ENCODE data around the gene MPC1.
A peak's percentile ranks its signal among the peaks of the same experiment; 100 is the strongest.
"Not testable (repeated sequence)": the region's sequence is repeated elsewhere in the genome, so short reads cannot be mapped to it uniquely, and the experiment has no call there.

Gene MPC1

GRCh38 chr6:166388290-166389004 is 5.7 kb upstream of the MPC1 start:
- no peak overlapping the region for H3K4me3 ChIP-seq (ENCODE audit: low read depth in 1 of 2, low read length in 2 of 2)
- no peaks in the 10 kb centered on the region for H3K4me1 ChIP-seq (ENCODE audit: control insufficient read depth in 1 of 2, insufficient read depth in 2 of 2, low read length in 2 of 2)
- H3K27me3 ChIP-seq (ENCODE audit: low read depth, low read length) = no peaks in the 10 kb centered on the region
- H3K27ac ChIP-seq (ENCODE audit: low read length) = no peak overlapping the region
- H3K36me3 ChIP-seq (ENCODE audit: control insufficient read depth in 1 of 2, insufficient read depth in 2 of 2, low read length in 2 of 2) = no peaks in the 10 kb centered on the region
- H3K9me3 ChIP-seq (ENCODE audit: control insufficient read depth in 1 of 2, low read length in 2 of 2) = no peaks in the 10 kb centered on the region

GRCh38 chr6:166387642-166388289 is 5.0 kb upstream of the MPC1 start:
- no peaks in the 10 kb centered on the region for H3K9me3 ChIP-seq (ENCODE audit: control insufficient read depth in 1 of 2, low read length in 2 of 2)
- no peak overlapping the region for H3K4me3 ChIP-seq (ENCODE audit: low read depth in 1 of 2, low read length in 2 of 2)
- no peaks in the 10 kb centered on the region for H3K27me3 ChIP-seq (ENCODE audit: low read depth, low read length)
- no peaks in the 10 kb centered on the region for H3K36me3 ChIP-seq (ENCODE audit: control insufficient read depth in 1 of 2, insufficient read depth in 2 of 2, low read length in 2 of 2)
- H3K27ac ChIP-seq (ENCODE audit: low read length) = no peak overlapping the region
- H3K4me1 ChIP-seq (ENCODE audit: control insufficient read depth in 1 of 2, insufficient read depth in 2 of 2, low read length in 2 of 2) = no peaks in the 10 kb centered on the region

GRCh38 chr6:166387098-166387497 is 4.4 kb upstream of the MPC1 start:
- not testable (repeated sequence) for H3K36me3 ChIP-seq (ENCODE audit: control insufficient read depth in 1 of 2, insufficient read depth in 2 of 2, low read length in 2 of 2); H3K27me3 ChIP-seq (ENCODE audit: low read depth, low read length); H3K9me3 ChIP-seq (ENCODE audit: control insufficient read depth in 1 of 2, low read length in 2 of 2); H3K27ac ChIP-seq (ENCODE audit: low read length); H3K4me3 ChIP-seq (ENCODE audit: low read depth in 1 of 2, low read length in 2 of 2); H3K4me1 ChIP-seq (ENCODE audit: control insufficient read depth in 1 of 2, insufficient read depth in 2 of 2, low read length in 2 of 2)

DNA sequence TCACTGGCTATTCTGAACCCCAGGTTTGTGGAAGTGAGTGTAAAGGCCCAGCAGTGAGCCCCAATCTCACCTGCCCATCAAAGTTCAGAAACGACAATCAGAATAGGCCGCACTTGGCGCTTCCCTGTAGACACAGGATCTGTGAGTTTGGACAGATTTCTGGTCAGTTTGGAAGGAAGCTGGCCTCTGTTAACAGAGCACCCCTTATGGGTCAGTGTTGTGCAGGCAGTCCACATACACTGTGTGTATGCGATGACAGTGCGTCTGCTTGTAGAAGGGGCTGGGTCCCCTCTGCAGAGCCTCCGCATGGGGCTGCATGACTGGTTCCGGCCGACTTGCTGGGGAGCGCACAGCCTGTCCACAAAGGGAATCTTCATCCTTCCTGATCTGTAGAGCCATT is 3.4 kb upstream of the MPC1 start:
- no peak overlapping the region for H3K4me3 ChIP-seq (ENCODE audit: low read depth in 1 of 2, low read length in 2 of 2)
- H3K9me3 ChIP-seq (ENCODE audit: control insufficient read depth in 1 of 2, low read length in 2 of 2) = no peaks in the 10 kb centered on the region
- H3K27me3 ChIP-seq (ENCODE audit: low read depth, low read length) = no peaks in the 10 kb centered on the region
- no peak overlapping the region for H3K27ac ChIP-seq (ENCODE audit: low read length)
- H3K4me1 ChIP-seq (ENCODE audit: control insufficient read depth in 1 of 2, insufficient read depth in 2 of 2, low read length in 2 of 2) = peaks cover 0 to 4% of the 10 kb centered on the region in 2 donors
- H3K36me3 ChIP-seq (ENCODE audit: control insufficient read depth in 1 of 2, insufficient read depth in 2 of 2, low read length in 2 of 2) = no peaks in the 10 kb centered on the region

GRCh38 chr6:166383802-166384363 is 1.1 kb upstream of the MPC1 start:
- H3K4me1 ChIP-seq (ENCODE audit: control insufficient read depth in 1 of 2, insufficient read depth in 2 of 2, low read length in 2 of 2); H3K9me3 ChIP-seq (ENCODE audit: control insufficient read depth in 1 of 2, low read length in 2 of 2); H3K27me3 ChIP-seq (ENCODE audit: low read depth, low read length); H3K36me3 ChIP-seq (ENCODE audit: control insufficient read depth in 1 of 2, insufficient read depth in 2 of 2, low read length in 2 of 2): not testable (repeated sequence)
- Histone ChIP-seq H3K4me3 (ENCODE audit: low read depth in 1 of 2, low read length in 2 of 2) (peak overlapping the region; percentile 94 to 98), H3K27ac (ENCODE audit: low read length) (peak overlapping the region; percentile 84)

DNA sequence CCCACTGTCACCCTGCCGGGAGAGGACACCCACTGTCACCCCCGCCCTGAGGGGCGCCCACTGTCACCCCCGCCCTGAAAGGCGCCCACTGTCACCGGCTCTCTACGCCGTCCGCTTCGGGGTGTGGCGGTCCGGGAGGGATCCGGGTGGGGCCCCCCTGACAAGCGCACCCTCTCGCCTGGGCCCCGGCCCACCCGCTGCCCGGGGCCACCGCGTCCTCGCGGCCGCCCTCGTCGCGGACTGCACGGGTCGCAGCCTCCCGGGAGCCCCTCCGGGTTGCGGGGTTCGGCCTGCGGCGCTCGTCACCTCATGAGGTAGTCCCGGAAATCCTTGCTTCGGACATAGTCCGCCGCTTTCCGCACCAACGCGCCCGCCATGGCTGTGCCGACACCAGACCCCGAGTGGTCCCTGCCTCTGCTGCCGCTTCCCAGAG is 224 bp downstream of the MPC1 start:
- Histone ChIP-seq H3K4me3 (ENCODE audit: low read depth in 1 of 2, low read length in 2 of 2) (peak overlapping the region; percentile 66 to 98), H3K4me1 (ENCODE audit: control insufficient read depth in 1 of 2, insufficient read depth in 2 of 2, low read length in 2 of 2) (peaks cover 0 to 6% of the 10 kb centered on the region in 2 donors)

GRCh38 chr6:166381733-166382499 is 824 bp downstream of the MPC1 start:
- H3K27me3 ChIP-seq (ENCODE audit: low read depth, low read length) = no peaks in the 10 kb centered on the region
- H3K27ac ChIP-seq (ENCODE audit: low read length) = peak overlapping the region; percentile 56
- no peaks in the 10 kb centered on the region for H3K9me3 ChIP-seq (ENCODE audit: control insufficient read depth in 1 of 2, low read length in 2 of 2)
- no peaks in the 10 kb centered on the region for H3K36me3 ChIP-seq (ENCODE audit: control insufficient read depth in 1 of 2, insufficient read depth in 2 of 2, low read length in 2 of 2)
- peaks cover 0 to 6% of the 10 kb centered on the region in 2 donors for H3K4me1 ChIP-seq (ENCODE audit: control insufficient read depth in 1 of 2, insufficient read depth in 2 of 2, low read length in 2 of 2)
- H3K4me3 ChIP-seq (ENCODE audit: low read depth in 1 of 2, low read length in 2 of 2) = peak overlapping the region; percentile 66 to 98

More for the DNA sequence above, 224 bp downstream of the MPC1 start:
- no peaks in the 10 kb centered on the region for H3K9me3 ChIP-seq (ENCODE audit: control insufficient read depth in 1 of 2, low read length in 2 of 2)
- H3K36me3 ChIP-seq (ENCODE audit: control insufficient read depth in 1 of 2, insufficient read depth in 2 of 2, low read length in 2 of 2) = no peaks in the 10 kb centered on the region
- no peaks in the 10 kb centered on the region for H3K27me3 ChIP-seq (ENCODE audit: low read depth, low read length)
- H3K27ac ChIP-seq (ENCODE audit: low read length) = peak overlapping the region; percentile 52

DNA sequence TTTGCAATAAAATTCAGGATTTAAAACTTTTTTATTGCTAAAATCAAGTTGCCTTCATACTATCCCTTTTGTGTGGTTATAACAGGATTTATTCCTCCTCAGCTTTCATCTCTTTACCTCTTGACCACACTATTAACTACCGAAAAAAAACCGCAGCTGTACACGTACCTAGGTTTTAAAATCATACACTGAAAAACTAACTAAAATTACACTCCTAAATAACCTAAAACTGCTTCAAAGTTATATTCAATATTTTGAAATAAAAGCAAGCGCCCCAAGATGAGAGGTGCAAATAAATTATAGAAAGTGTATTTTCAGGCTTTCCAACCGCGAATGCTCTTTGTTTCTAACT is 1.4 kb downstream of the MPC1 start:
- Histone ChIP-seq H3K9me3 (ENCODE audit: control insufficient read depth in 1 of 2, low read length in 2 of 2) (no peaks in the 10 kb centered on the region), H3K4me1 (ENCODE audit: control insufficient read depth in 1 of 2, insufficient read depth in 2 of 2, low read length in 2 of 2) (peaks cover 0 to 6% of the 10 kb centered on the region in 2 donors), H3K27me3 (ENCODE audit: low read depth, low read length) (no peaks in the 10 kb centered on the region), H3K27ac (ENCODE audit: low read length) (peak overlapping the region; percentile 56), H3K36me3 (ENCODE audit: control insufficient read depth in 1 of 2, insufficient read depth in 2 of 2, low read length in 2 of 2) (no peaks in the 10 kb centered on the region), H3K4me3 (ENCODE audit: low read depth in 1 of 2, low read length in 2 of 2) (peak overlapping the region; percentile 66 to 98)

DNA sequence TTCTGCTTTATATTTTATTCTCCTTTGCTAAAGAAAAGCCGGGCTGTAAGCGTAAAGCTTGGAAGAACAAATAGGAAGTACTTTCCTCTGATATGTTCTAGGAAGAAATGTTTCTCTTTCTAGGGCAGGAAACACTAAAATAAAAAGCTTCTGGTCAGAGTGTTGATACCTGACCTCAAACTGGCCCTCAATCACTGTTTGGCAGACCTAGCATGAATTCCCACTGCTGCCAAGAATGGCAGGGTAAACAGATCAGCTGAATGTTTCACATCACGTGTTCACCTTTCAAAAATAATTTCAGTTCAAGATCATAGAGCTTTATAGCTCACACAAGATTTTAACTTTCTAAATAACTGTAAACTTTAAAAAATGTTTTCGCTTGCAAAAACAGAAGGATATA is 2.9 kb downstream of the MPC1 start:
- H3K27ac ChIP-seq (ENCODE audit: low read length) = no peak overlapping the region
- H3K36me3 ChIP-seq (ENCODE audit: control insufficient read depth in 1 of 2, insufficient read depth in 2 of 2, low read length in 2 of 2) = no peaks in the 10 kb centered on the region
- H3K9me3 ChIP-seq (ENCODE audit: control insufficient read depth in 1 of 2, low read length in 2 of 2) = no peaks in the 10 kb centered on the region
- no peak overlapping the region for H3K4me3 ChIP-seq (ENCODE audit: low read depth in 1 of 2, low read length in 2 of 2)
- H3K4me1 ChIP-seq (ENCODE audit: control insufficient read depth in 1 of 2, insufficient read depth in 2 of 2, low read length in 2 of 2) = peaks cover 0 to 6% of the 10 kb centered on the region in 2 donors
- no peaks in the 10 kb centered on the region for H3K27me3 ChIP-seq (ENCODE audit: low read depth, low read length)

DNA sequence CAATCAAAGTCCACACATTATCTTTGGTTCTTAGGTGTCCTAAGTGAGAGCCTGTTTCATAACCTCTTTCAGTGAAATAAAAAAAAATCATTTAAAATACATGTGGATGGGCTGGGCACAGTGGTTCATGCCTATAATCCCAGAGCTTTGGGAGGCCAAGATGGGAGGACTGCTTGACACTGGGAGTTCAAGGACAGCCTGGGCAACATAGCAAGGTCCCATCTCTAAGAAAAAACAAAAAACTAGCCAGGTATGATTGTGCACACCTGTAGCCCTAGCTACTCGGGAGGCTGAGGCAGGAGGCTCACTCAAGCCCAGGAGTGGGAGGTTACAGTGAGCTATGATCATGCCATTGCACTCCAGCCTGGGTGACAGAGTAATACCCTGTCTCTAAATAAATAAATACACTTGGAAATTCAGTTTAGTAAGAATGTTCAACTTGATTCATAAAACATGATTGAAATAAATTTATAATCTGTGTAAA is 3.6 kb downstream of the MPC1 start:
- no peak overlapping the region for H3K27ac ChIP-seq (ENCODE audit: low read length)
- H3K4me1 ChIP-seq (ENCODE audit: control insufficient read depth in 1 of 2, insufficient read depth in 2 of 2, low read length in 2 of 2) = peaks cover 0 to 6% of the 10 kb centered on the region in 2 donors
- no peak overlapping the region for H3K4me3 ChIP-seq (ENCODE audit: low read depth in 1 of 2, low read length in 2 of 2)
- H3K36me3 ChIP-seq (ENCODE audit: control insufficient read depth in 1 of 2, insufficient read depth in 2 of 2, low read length in 2 of 2) = no peaks in the 10 kb centered on the region
- no peaks in the 10 kb centered on the region for H3K9me3 ChIP-seq (ENCODE audit: control insufficient read depth in 1 of 2, low read length in 2 of 2)
- H3K27me3 ChIP-seq (ENCODE audit: low read depth, low read length) = no peaks in the 10 kb centered on the region

DNA sequence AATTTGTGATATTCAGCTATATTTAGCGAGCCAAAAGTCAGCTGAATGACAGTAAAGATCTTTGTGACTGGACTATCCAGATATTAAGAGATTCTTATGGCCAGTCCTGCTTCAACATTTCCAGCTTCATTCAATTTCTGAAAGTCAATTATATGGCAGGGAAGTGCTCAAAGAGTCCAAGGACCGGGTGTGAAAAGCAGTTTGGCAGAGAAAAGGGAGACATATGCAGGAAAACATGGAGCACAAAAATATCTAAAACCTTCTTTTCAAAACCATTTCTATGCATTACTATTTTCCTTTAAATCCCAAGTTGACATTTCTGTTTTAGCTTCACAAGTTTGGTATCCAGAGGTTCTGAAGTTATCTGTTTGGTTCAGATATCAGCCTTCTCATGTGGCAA is 5.0 kb downstream of the MPC1 start:
- Histone ChIP-seq H3K27ac (ENCODE audit: low read length) (no peak overlapping the region), H3K27me3 (ENCODE audit: low read depth, low read length) (no peaks in the 10 kb centered on the region), H3K4me3 (ENCODE audit: low read depth in 1 of 2, low read length in 2 of 2) (no peak overlapping the region)

More for the DNA sequence above, 5.0 kb downstream of the MPC1 start:
- H3K36me3 ChIP-seq (ENCODE audit: control insufficient read depth in 1 of 2, insufficient read depth in 2 of 2, low read length in 2 of 2) = no peaks in the 10 kb centered on the region
- H3K9me3 ChIP-seq (ENCODE audit: control insufficient read depth in 1 of 2, low read length in 2 of 2) = no peaks in the 10 kb centered on the region
- H3K4me1 ChIP-seq (ENCODE audit: control insufficient read depth in 1 of 2, insufficient read depth in 2 of 2, low read length in 2 of 2) = peaks cover 0 to 6% of the 10 kb centered on the region in 2 donors

Data from muscle layer of duodenum (tissue), 2 donors.